ENCODE measurements around the gene MDFI. TPM values are rescaled to one million over a fixed set of nuclear protein-coding genes. Genes with fewer than 3 reads are reported as not detected.

MDFI gene
- total RNA-seq, 1 donor = 0.09 TPM

- H3K4me3 ChIP-seq (ENCODE audit: low read depth, low read length) = no peak overlapping the region
- TF ChIP-seq CTCF (IDR thresholded peaks at IDR 0.05; ENCODE audit: insufficient read depth, low read length) = no peak
- DNase-seq (ENCODE audit: low read depth) = no peak
Observed at GRCh38 chr6:41629128-41629527, 9.1 kb upstream of the MDFI start.

- TF ChIP-seq CTCF (IDR thresholded peaks at IDR 0.05; ENCODE audit: insufficient read depth, low read length) = no peak
Observed at GRCh38 chr6:41630069-41630468, 8.2 kb upstream of the MDFI start.

DNA sequence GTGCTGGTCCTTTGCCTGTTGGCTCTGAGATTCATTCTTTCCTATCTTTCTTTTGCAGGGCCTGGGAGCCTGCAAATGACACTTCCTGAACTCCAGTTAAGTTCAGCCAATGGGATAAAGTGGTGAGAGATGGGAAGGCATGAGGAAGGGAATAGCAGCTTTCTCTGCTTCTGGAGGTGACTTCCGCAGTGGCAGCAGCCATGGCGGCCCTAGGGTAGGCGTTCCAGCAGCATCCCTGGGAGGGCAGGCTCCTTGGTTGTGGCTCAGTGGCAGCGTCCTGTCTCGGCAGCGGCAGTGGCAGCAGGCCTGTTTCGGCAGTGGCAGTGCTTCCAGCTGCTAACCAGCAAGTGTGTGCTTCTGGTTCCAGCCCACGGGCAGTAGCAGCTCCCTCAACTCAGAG is 7.3 kb upstream of the MDFI start:
- H3K4me3 ChIP-seq (ENCODE audit: low read depth, low read length) = no peak overlapping the region
- DNase-seq (ENCODE audit: low read depth) = no peak
- TF ChIP-seq CTCF (IDR thresholded peaks at IDR 0.05; ENCODE audit: insufficient read depth, low read length) = no peak

More at GRCh38 chr6:41630069-41630468, 8.2 kb upstream of the MDFI start:
- no peak overlapping the region for H3K4me3 ChIP-seq (ENCODE audit: low read depth, low read length)
- no peak for DNase-seq (ENCODE audit: low read depth)

DNA sequence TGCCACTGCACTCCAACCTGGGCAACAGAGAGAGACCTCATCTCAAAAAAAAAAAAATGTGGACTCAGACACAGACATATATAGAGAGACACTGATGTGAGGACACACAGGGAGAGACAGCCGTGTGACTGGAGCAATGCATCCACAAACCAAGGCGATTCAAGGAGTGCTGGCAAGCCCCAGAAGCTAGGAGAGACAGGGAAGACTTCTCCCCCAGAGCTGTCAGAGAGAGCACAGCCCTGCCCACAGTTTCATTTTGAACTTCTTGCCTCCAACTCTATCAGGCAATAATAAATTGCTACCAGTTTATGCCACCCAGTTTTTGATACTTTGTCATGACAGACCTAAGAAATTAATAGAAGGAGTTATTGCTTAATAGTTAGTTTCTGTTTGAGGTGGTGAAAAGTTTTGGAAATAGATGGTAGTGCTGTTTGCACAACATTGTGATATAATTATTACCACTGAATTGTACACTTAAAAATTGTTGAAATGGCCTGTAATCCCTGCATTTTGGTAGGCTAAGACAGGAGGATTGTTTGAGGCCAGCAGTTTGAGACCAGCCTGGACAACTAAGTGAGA is 5.1 kb upstream of the MDFI start:
- TF ChIP-seq CTCF (IDR thresholded peaks at IDR 0.05; ENCODE audit: insufficient read depth, low read length) = no peak
- no peak overlapping the region for H3K4me3 ChIP-seq (ENCODE audit: low read depth, low read length)
- no peak for DNase-seq (ENCODE audit: low read depth)

- H3K4me3 ChIP-seq (ENCODE audit: low read depth, low read length) = no peak overlapping the region
- TF ChIP-seq CTCF (IDR thresholded peaks at IDR 0.05; ENCODE audit: insufficient read depth, low read length) = no peak
- DNase-seq (ENCODE audit: low read depth) = no peak
Observed at GRCh38 chr6:41634657-41635056, 3.6 kb upstream of the MDFI start.

- no peak for TF ChIP-seq CTCF (IDR thresholded peaks at IDR 0.05; ENCODE audit: insufficient read depth, low read length)
- DNase-seq (ENCODE audit: low read depth) = no peak
- no peak overlapping the region for H3K4me3 ChIP-seq (ENCODE audit: low read depth, low read length)
Observed at GRCh38 chr6:41635365-41635764, 2.9 kb upstream of the MDFI start.

DNA sequence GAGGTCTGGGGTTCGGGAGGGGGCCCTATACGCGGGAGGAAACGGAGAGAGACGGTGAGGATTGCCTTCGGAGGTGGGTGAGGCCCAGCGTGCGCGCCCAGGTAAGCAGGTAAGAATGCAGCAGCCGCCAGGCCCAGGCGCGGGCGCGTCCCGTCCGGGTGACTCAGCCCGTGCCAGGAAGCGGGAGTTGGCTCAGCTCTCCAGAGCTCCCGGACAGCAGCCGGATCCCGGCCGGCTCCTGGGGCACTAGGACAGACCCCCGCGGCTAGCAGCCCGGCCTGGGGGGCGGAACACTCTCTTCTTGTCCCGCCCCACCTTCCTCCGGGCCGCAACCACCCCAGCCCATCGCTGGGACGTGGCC is 1.5 kb upstream of the MDFI start:
- no peak for DNase-seq (ENCODE audit: low read depth)

More for the DNA sequence above, 1.5 kb upstream of the MDFI start:
- TF ChIP-seq CTCF (IDR thresholded peaks at IDR 0.05; ENCODE audit: insufficient read depth, low read length) = no peak
- H3K4me3 ChIP-seq (ENCODE audit: low read depth, low read length) = no peak overlapping the region

All from fibroblast of the aortic adventitia (primary cell).